WI38 (cell line): ENCODE results near the gene LPCAT2.
A peak's percentile ranks its signal among the peaks of the same experiment; 100 is the strongest.

ENCODE experiments used
- H3K4me3 ChIP-seq: 2 replicates; pipeline ENCODE4 v1.5.1; 2011; ENCODE audit warnings: low read depth, mild to moderate bottlenecking, control low read depth, low read length
- CTCF ChIP-seq: IDR thresholded peaks from 2 replicates; pipeline ENCODE4 v1.5.1; 2012; ENCODE audit warnings: low read depth, mild to moderate bottlenecking, control low read depth, low read length

Gene LPCAT2

DNA sequence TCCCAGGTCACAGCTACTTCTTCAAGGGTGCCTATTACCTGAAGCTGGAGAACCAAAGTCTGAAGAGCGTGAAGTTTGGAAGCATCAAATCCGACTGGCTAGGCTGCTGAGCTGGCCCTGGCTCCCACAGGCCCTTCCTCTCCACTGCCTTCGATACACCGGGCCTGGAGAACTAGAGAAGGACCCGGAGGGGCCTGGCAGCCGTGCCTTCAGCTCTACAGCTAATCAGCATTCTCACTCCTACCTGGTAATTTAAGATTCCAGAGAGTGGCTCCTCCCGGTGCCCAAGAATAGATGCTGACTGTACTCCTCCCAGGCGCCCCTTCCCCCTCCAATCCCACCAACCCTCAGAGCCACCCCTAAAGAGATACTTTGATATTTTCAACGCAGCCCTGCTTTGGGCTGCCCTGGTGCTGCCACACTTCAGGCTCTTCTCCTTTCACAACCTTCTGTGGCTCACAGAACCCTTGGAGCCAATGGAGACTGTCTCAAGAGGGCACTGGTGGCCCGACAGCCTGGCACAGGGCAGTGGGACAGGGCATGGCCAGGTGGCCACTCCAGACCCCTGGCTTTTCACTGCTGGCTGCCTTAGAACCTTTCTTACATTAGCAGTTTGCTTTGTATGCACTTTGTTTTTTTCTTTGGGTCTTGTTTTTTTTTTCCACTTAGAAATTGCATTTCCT, 3.4 kb upstream of the LPCAT2 start:
- no peak overlapping the region for H3K4me3 ChIP-seq
- TF ChIP-seq CTCF: no peak

- no peak for TF ChIP-seq CTCF
- H3K4me3 ChIP-seq: no peak overlapping the region
These were observed 2.8 kb upstream of the LPCAT2 start for GRCh38 chr16:55506083-55506482.

GRCh38 chr16:55506708-55507107, 2.2 kb upstream of the LPCAT2 start:
- TF ChIP-seq CTCF: no peak
- no peak overlapping the region for H3K4me3 ChIP-seq

DNA sequence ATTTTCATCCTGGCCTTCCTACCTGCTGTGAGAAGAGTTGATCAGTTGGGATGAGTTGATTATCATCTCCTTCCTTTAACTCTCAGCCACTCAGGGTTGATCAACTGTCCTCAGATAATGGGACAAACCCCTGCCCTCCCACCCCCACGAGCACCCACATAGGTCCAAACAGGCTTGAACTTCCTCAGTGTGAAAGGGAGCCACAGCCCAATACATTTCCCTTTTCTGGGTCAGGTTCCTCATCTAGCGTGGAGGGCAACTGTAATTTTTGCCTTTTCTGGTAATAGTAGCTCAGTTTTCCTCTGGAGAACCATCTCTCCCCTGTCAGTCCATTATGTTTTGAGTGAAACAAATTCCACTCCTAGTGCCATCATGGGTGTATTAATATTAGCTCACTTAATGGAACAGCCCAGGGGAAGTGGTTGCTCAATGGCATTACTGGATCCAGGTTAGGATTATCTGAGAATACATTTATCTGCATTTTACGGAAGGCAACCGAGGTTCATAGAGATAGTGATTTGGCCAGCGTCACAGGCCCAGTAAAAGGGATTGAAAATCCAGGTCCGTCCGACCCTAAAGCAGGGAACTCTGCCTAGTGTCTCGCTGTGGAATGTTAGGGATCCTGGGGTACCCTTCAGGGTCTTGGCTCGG, 476 bp upstream of the LPCAT2 start:
- TF ChIP-seq CTCF: no peak
- H3K4me3 ChIP-seq: peak overlapping the region; percentile 73

- no peak for TF ChIP-seq CTCF
- peak overlapping the region; percentile 73; the same call in 1 of the 2 replicates for H3K4me3 ChIP-seq
These were observed 1.4 kb downstream of the LPCAT2 start for GRCh38 chr16:55510185-55510805.

DNA sequence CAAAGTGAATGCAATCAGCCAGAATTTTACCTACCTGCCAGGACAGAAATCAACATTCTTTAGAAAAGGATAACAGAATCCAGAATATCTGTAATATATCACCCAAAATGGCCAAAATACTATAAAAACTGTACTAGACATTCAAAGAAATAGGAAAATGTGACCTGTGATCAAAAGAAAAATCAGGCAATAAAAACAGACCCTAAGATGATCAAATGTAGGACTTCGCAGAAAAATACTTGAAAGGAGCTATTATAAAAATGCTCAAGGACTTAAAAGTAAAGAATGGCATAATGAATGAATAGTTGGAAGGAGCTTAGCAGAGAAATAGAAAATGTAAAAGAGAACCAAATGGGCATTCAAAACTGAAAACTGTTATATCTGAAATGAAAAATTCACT, 4.1 kb downstream of the LPCAT2 start:
- no peak for TF ChIP-seq CTCF

GRCh38 chr16:55513616-55514015, 4.7 kb downstream of the LPCAT2 start:
- H3K4me3 ChIP-seq: no peak overlapping the region
- no peak for TF ChIP-seq CTCF

More for the DNA sequence above, 4.1 kb downstream of the LPCAT2 start:
- H3K4me3 ChIP-seq: no peak overlapping the region
